SK-N-SH treated with all-trans-retinoic acid at 6 μM for 48 hours (cell line): ENCODE results near the gene STAB2.

Source experiments
- ATAC-seq: fragments of 200-7000 bp; cut with Tn5 transposase; 3 replicates; pipeline ENCODE4 v1.9.1; 2020; ENCODE audit warnings: mild to moderate bottlenecking, moderate library complexity
- ARNTL ChIP-seq: fragments of 450-650 bp; formaldehyde crosslinking; IDR thresholded peaks from 2 replicates; pipeline ENCODE4 v1.5.0; 2020; ENCODE audit warnings: low read depth, mild to moderate bottlenecking, moderate library complexity, borderline replicate concordance
- BACH2 ChIP-seq: fragments of 250-450 bp; sonication (Bioruptor Pico); IDR thresholded peaks from 2 replicates; pipeline ENCODE4 v1.9.0; 2021; ENCODE audit warnings: mild to moderate bottlenecking, borderline replicate concordance
- CSDC2 ChIP-seq: fragments of 250-450 bp; sonication (Bioruptor Pico); IDR thresholded peaks from 2 replicates; pipeline ENCODE4 v1.5.0; 2020; ENCODE audit warnings: mild to moderate bottlenecking, moderate library complexity
- ESRRG ChIP-seq: fragments of 250-450 bp; sonication (Bioruptor Pico); IDR thresholded peaks from 2 replicates; pipeline ENCODE4 v1.6.1; 2021; ENCODE audit warnings: mild to moderate bottlenecking
- GLIS3 ChIP-seq: fragments of 250-450 bp; sonication (Bioruptor Pico); IDR thresholded peaks from 2 replicates; pipeline ENCODE4 v1.5.0; 2020; ENCODE audit warnings: mild to moderate bottlenecking, moderate library complexity
- ISL1 ChIP-seq: fragments of 250-450 bp; sonication (Bioruptor Pico); IDR thresholded peaks from 2 replicates; pipeline ENCODE4 v2.1.2; 2022; ENCODE audit warnings: mild to moderate bottlenecking, moderate library complexity
- OSR1 ChIP-seq: fragments of 250-450 bp; sonication (Bioruptor Pico); IDR thresholded peaks from 2 replicates; pipeline ENCODE4 v1.8.0; 2022; ENCODE audit warnings: moderate library complexity, mild to moderate bottlenecking, inconsistent platforms
- PPARA ChIP-seq: fragments of 250-450 bp; sonication (Bioruptor Pico); IDR thresholded peaks from 2 replicates; pipeline ENCODE4 v1.5.0; 2020; ENCODE audit warnings: mild to moderate bottlenecking, borderline replicate concordance
- RARB ChIP-seq: fragments of 250-450 bp; sonication (Bioruptor Pico); IDR thresholded peaks from 2 replicates; pipeline ENCODE4 v1.8.0; 2021; ENCODE audit warnings: mild to moderate bottlenecking, moderate library complexity
- SNAI2 ChIP-seq: fragments of 250-450 bp; sonication (Bioruptor Pico); IDR thresholded peaks from 2 replicates; pipeline ENCODE4 v1.5.0; 2020; ENCODE audit warnings: mild to moderate bottlenecking, moderate library complexity
- TCF4 ChIP-seq: fragments of 250-450 bp; sonication (Bioruptor Pico); IDR thresholded peaks from 2 replicates; pipeline ENCODE4 v1.8.0; 2021; ENCODE audit warnings: mild to moderate bottlenecking, moderate library complexity, borderline replicate concordance
- ZC3H10 ChIP-seq: fragments of 250-450 bp; sonication (Bioruptor Pico); IDR thresholded peaks from 2 replicates; pipeline ENCODE4 v1.5.1; 2021; ENCODE audit warnings: mild to moderate bottlenecking, moderate library complexity
- ZFP3 ChIP-seq: fragments of 250-450 bp; sonication (Bioruptor Pico); IDR thresholded peaks from 2 replicates; pipeline ENCODE4 v1.5.0; 2020; ENCODE audit warnings: mild to moderate bottlenecking, moderate library complexity
- ZFP30 ChIP-seq: fragments of 450-650 bp; formaldehyde crosslinking; IDR thresholded peaks from 2 replicates; pipeline ENCODE4 v1.5.0; 2022; ENCODE audit warnings: mild to moderate bottlenecking, moderate library complexity
- ZNF565 ChIP-seq: fragments of 450-650 bp; formaldehyde crosslinking; conservative IDR thresholded peaks from 2 replicates; pipeline ENCODE4 v1.5.0; 2020; ENCODE audit warnings: low read depth, mild to moderate bottlenecking, moderate library complexity
- ZNF70 ChIP-seq: fragments of 450-650 bp; formaldehyde crosslinking; IDR thresholded peaks from 2 replicates; pipeline ENCODE4 v1.5.0; 2020; ENCODE audit warnings: mild to moderate bottlenecking, moderate library complexity
- ZNF8 ChIP-seq: fragments of 450-650 bp; formaldehyde crosslinking; IDR thresholded peaks from 2 replicates; pipeline ENCODE4 v1.5.0; 2020; ENCODE audit warnings: mild to moderate bottlenecking, moderate library complexity
- TF ChIP-seq, protein P1 (sequence below): fragments of 250-450 bp; sonication (Bioruptor Pico); IDR thresholded peaks from 2 replicates; pipeline ENCODE4 v1.5.1; 2020; ENCODE audit warnings: low read depth, mild to moderate bottlenecking, moderate library complexity
- TF ChIP-seq, protein P2 (sequence below): fragments of 250-450 bp; sonication (Bioruptor Pico); IDR thresholded peaks from 2 replicates; pipeline ENCODE4 v1.5.1; 2021; ENCODE audit warnings: mild to moderate bottlenecking, moderate library complexity
- TF ChIP-seq, protein P3 (sequence below): fragments of 250-450 bp; sonication (Bioruptor Pico); IDR thresholded peaks from 2 replicates; pipeline ENCODE4 v1.8.0; 2020; ENCODE audit warnings: mild to moderate bottlenecking, moderate library complexity, borderline replicate concordance
- TF ChIP-seq, protein P4 (sequence below): fragments of 250-450 bp; sonication (Bioruptor Pico); IDR thresholded peaks from 2 replicates; pipeline ENCODE4 v1.5.0; 2020; ENCODE audit warnings: mild to moderate bottlenecking, moderate library complexity

Gene STAB2

DNA sequence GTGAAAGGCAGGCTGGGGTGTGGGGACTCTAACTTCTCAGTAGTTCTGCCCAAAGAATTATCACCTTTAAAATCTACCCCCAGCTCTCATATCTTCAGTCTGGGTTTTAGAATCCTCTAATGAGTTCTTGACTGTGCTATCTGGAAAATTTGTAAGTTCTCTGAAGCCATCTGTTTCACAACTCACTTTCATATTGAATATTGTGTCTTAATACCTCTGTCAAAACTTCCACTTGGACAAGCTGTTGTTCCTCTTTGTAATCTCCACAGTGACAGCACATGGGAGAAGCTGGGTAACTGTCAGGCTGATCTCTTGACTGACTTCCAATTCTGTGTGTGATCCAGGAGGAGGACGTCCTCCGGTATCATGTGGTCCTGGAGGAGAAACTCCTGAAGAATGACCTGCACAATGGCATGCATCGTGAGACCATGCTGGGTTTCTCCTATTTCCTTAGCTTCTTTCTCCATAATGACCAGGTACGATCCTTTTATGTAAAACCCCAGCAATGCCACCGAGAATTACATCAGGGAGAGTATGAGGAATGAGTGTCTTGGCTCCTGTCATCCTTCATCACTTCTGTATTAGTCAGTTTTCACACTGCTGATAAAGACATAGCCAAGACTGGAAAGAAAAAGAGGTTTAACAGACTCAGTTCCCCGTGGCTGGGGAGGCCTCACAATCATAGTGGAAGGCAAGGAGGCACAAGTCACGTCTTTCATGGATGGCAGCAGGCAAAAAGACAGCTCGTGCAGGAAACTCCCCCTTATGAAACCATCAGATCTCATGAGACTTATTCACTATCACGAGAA lies 111.9 kb downstream of the STAB2 start:
- TF ChIP-seq, protein P1, sequence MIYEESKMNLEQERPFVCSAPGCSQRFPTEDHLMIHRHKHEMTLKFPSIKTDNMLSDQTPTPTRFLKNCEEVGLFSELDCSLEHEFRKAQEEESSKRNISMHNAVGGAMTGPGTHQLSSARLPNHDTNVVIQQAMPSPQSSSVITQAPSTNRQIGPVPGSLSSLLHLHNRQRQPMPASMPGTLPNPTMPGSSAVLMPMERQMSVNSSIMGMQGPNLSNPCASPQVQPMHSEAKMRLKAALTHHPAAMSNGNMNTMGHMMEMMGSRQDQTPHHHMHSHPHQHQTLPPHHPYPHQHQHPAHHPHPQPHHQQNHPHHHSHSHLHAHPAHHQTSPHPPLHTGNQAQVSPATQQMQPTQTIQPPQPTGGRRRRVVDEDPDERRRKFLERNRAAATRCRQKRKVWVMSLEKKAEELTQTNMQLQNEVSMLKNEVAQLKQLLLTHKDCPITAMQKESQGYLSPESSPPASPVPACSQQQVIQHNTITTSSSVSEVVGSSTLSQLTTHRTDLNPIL (CRISPR knock-in tag), result no peak
- TF ChIP-seq ISL1 (CRISPR knock-in tag) (no peak), CSDC2 (CRISPR knock-in tag) (no peak), ZNF565 (CRISPR knock-in tag) (no peak), RARB (no peak), TCF4 (CRISPR knock-in tag) (no peak)
- ATAC-seq, result no peak

DNA sequence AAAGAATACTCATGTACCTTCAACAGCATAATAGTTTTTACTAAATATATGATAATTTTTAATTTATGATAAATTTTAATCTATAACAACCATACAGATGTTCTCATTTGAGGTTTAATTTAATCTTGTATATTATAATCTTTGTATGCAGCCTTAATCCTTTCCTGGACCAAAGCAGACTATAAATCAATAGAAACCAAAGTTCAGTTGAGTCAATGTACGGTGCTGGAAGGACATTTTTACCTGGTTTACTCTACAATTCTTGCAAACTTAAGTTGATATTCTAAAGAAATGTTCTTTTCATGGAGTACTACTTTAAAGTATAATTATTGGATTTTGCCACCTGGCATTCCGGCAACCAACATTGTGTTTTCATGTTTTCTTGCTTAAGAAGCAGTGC lies 118.0 kb downstream of the STAB2 start:
- no peak for ATAC-seq

DNA sequence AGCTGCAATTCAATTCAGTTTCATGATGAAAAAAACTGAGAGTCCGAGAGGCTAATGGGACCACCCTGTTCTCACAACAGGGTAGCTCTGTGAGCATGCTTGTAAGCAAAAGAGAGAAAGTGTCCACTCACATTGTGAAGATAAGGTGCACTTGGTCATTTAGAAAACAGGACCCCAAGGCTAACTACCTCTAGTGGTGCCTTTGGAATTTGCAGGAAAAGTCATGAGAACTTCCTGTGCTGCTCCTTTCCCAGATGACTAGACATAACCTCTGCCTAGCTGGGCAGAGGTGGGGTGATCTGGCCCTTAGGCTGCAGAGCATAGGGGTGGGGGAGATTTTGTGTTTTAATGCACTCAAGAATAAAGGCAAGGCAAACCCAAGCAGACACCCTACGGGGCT lies 118.9 kb downstream of the STAB2 start:
- ATAC-seq, result no peak
- TF ChIP-seq ARNTL, result no peak
- no peak for TF ChIP-seq CSDC2 (CRISPR knock-in tag)
- TF ChIP-seq ZFP30 (CRISPR knock-in tag), result no peak
- no peak for TF ChIP-seq SNAI2
- TF ChIP-seq ISL1 (CRISPR knock-in tag), result no peak
- TF ChIP-seq OSR1 (CRISPR knock-in tag), result no peak
- TF ChIP-seq ZFP3 (CRISPR knock-in tag), result no peak
- no peak for TF ChIP-seq ZNF565 (CRISPR knock-in tag)
- TF ChIP-seq ESRRG (CRISPR knock-in tag), result no peak
- TF ChIP-seq ZC3H10 (CRISPR knock-in tag), result no peak
- no peak for TF ChIP-seq GLIS3 (CRISPR knock-in tag)
- TF ChIP-seq ZNF8 (CRISPR knock-in tag), result no peak
- no peak for TF ChIP-seq RARB
- TF ChIP-seq, all 23 proteins: peak for 0

More for the DNA sequence above, 118.0 kb downstream of the STAB2 start:
- TF ChIP-seq PPARA (CRISPR knock-in tag) (no peak), ZNF565 (CRISPR knock-in tag) (no peak), ARNTL (no peak), ZNF70 (CRISPR knock-in tag) (no peak), OSR1 (CRISPR knock-in tag) (no peak), SNAI2 (no peak), ISL1 (CRISPR knock-in tag) (no peak), ZC3H10 (CRISPR knock-in tag) (no peak), TCF4 (CRISPR knock-in tag) (no peak), ZFP30 (CRISPR knock-in tag) (no peak), BACH2 (CRISPR knock-in tag) (no peak), ZNF8 (CRISPR knock-in tag) (no peak)
- TF ChIP-seq, protein P2, sequence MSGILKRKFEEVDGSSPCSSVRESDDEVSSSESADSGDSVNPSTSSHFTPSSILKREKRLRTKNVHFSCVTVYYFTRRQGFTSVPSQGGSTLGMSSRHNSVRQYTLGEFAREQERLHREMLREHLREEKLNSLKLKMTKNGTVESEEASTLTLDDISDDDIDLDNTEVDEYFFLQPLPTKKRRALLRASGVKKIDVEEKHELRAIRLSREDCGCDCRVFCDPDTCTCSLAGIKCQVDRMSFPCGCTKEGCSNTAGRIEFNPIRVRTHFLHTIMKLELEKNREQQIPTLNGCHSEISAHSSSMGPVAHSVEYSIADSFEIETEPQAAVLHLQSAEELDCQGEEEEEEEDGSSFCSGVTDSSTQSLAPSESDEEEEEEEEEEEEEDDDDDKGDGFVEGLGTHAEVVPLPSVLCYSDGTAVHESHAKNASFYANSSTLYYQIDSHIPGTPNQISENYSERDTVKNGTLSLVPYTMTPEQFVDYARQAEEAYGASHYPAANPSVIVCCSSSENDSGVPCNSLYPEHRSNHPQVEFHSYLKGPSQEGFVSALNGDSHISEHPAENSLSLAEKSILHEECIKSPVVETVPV (CRISPR knock-in tag), result no peak
- TF ChIP-seq, protein P3, sequence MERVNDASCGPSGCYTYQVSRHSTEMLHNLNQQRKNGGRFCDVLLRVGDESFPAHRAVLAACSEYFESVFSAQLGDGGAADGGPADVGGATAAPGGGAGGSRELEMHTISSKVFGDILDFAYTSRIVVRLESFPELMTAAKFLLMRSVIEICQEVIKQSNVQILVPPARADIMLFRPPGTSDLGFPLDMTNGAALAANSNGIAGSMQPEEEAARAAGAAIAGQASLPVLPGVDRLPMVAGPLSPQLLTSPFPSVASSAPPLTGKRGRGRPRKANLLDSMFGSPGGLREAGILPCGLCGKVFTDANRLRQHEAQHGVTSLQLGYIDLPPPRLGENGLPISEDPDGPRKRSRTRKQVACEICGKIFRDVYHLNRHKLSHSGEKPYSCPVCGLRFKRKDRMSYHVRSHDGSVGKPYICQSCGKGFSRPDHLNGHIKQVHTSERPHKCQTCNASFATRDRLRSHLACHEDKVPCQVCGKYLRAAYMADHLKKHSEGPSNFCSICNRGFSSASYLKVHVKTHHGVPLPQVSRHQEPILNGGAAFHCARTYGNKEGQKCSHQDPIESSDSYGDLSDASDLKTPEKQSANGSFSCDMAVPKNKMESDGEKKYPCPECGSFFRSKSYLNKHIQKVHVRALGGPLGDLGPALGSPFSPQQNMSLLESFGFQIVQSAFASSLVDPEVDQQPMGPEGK (CRISPR knock-in tag), result no peak
- TF ChIP-seq, protein P4, sequence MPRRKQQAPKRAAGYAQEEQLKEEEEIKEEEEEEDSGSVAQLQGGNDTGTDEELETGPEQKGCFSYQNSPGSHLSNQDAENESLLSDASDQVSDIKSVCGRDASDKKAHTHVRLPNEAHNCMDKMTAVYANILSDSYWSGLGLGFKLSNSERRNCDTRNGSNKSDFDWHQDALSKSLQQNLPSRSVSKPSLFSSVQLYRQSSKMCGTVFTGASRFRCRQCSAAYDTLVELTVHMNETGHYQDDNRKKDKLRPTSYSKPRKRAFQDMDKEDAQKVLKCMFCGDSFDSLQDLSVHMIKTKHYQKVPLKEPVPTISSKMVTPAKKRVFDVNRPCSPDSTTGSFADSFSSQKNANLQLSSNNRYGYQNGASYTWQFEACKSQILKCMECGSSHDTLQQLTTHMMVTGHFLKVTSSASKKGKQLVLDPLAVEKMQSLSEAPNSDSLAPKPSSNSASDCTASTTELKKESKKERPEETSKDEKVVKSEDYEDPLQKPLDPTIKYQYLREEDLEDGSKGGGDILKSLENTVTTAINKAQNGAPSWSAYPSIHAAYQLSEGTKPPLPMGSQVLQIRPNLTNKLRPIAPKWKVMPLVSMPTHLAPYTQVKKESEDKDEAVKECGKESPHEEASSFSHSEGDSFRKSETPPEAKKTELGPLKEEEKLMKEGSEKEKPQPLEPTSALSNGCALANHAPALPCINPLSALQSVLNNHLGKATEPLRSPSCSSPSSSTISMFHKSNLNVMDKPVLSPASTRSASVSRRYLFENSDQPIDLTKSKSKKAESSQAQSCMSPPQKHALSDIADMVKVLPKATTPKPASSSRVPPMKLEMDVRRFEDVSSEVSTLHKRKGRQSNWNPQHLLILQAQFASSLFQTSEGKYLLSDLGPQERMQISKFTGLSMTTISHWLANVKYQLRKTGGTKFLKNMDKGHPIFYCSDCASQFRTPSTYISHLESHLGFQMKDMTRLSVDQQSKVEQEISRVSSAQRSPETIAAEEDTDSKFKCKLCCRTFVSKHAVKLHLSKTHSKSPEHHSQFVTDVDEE (CRISPR knock-in tag), result no peak

DNA sequence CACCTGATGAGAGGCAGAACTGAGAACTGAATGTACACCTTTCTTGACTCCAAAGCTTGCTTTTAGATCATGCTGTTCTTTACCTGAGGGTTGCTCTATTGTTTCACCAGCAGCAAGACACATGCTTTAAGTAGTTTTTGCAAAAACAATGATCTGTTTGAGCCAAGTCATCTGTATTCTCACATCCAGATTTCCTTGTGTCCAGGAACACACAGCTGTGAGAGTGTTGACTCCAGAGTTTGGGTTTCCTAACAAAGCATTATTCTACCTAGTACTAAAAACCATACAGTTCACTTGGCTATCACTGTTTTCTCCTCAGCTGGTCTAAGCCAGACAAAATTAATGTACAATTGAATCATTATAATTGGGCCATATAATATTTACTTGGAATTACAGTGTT lies 120.4 kb downstream of the STAB2 start:
- no peak for TF ChIP-seq ZFP3 (CRISPR knock-in tag)
- TF ChIP-seq, all 23 proteins: peak for 0
- ATAC-seq, result no peak
